ENCODE data around the gene CCDC51. TPM values are rescaled to one million over a fixed set of nuclear protein-coding genes. Genes with fewer than 3 reads are reported as not detected.

CCDC51 gene
- polyA plus RNA-seq, 2 of the 4 experiments (the other 2 are of a cell fraction), result 19.8 to 26.7 TPM

- DNase-seq (ENCODE audit: low read depth in 1 of 2, low spot score in 1 of 2) (no peak), ATAC-seq (peak in 1 of 2 experiments; percentile 48; a peak in 4 of 6 replicates), FAIRE-seq (no peak)
- H3K4me3 ChIP-seq, result no peak overlapping the region
- H3K4me2 ChIP-seq, result no peak overlapping the region
- peaks cover 10% of the 10 kb centered on the region for H3K4me1 ChIP-seq
- H3K27ac ChIP-seq, result no peak overlapping the region
- TF ChIP-seq FOXS1 (CRISPR knock-in tag; IDR thresholded peaks at IDR 0.05) (no peak), CBX8 (IDR thresholded peaks at IDR 0.05) (no peak), TP53 (CRISPR knock-in tag; IDR thresholded peaks at IDR 0.05) (no peak), CBX2 (IDR thresholded peaks at IDR 0.05; ENCODE audit: borderline replicate concordance, low read depth) (no peak), HEYL (CRISPR knock-in tag; IDR thresholded peaks at IDR 0.05) (no peak), CEBPB (IDR thresholded peaks at IDR 0.05) (no peak), GATA3 (IDR thresholded peaks at IDR 0.05; ENCODE audit: borderline replicate concordance) (no peak), ATOH8 (CRISPR knock-in tag; IDR thresholded peaks at IDR 0.05; ENCODE audit: low read depth) (no peak), PBX3 (IDR thresholded peaks at IDR 0.05) (no peak), KDM5A (IDR thresholded peaks at IDR 0.05) (no peak), FOSL2 (IDR thresholded peaks at IDR 0.05) (no peak), FOSL2 (CRISPR knock-in tag; IDR thresholded peaks at IDR 0.05) (no peak), EHMT2 (IDR thresholded peaks at IDR 0.05; ENCODE audit: low read depth) (no peak), NFE2L2 (conservative IDR thresholded peaks at IDR 0.05; ENCODE audit: low read length) (no peak)
- TF ChIP-seq, protein P1, sequence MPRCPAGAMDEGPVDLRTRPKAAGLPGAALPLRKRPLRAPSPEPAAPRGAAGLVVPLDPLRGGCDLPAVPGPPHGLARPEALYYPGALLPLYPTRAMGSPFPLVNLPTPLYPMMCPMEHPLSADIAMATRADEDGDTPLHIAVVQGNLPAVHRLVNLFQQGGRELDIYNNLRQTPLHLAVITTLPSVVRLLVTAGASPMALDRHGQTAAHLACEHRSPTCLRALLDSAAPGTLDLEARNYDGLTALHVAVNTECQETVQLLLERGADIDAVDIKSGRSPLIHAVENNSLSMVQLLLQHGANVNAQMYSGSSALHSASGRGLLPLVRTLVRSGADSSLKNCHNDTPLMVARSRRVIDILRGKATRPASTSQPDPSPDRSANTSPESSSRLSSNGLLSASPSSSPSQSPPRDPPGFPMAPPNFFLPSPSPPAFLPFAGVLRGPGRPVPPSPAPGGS (IDR thresholded peaks at IDR 0.05), result no peak
- ChIA-PET POLR2A (interaction anchor here (0.8 kb wide), 1 partner anchor 98 kb away, joined by 3 read pairs; no protein-coding TSS in a partner anchor), CTCF (interaction anchor here (0.9 to 31.5 kb wide), 16 partner anchors 9 to 166 kb away, joined by 3 to 488 read pairs (median 4); partner anchors contain the start of genes ATRIP and PLXNB1)
- no peaks in the 10 kb centered on the region for H3K9me3 ChIP-seq
- 66% methylated on average over 4 of the region's 4 CpGs for WGBS (ENCODE audit: missing lambda C conversion rate)
Observed at GRCh38 chr3:48399387-48400172, 40.3 kb downstream of the CCDC51 start.

- ATAC-seq (peak in 1 of 2 experiments; percentile 12; a peak in 2 of 6 replicates), FAIRE-seq (no peak), DNase-seq (ENCODE audit: low read depth in 1 of 2, low spot score in 1 of 2) (no peak)
- peaks cover 10% of the 10 kb centered on the region for H3K4me1 ChIP-seq
- CTCF ChIA-PET, result interaction anchor here (0.9 to 31.5 kb wide), 5 partner anchors 9 to 165 kb away, joined by 3 to 488 read pairs (median 13); partner anchors contain the start of gene PLXNB1
- 74% methylated on average over 8 of the region's 11 CpGs for WGBS (ENCODE audit: missing lambda C conversion rate)
- no peaks in the 10 kb centered on the region for H3K9me3 ChIP-seq
- TF ChIP-seq EHMT2 (IDR thresholded peaks at IDR 0.05; ENCODE audit: low read depth) (no peak), ATOH8 (CRISPR knock-in tag; IDR thresholded peaks at IDR 0.05; ENCODE audit: low read depth) (no peak), RAD21 (conservative IDR thresholded peaks at IDR 0.05 in 1 of 2, IDR thresholded peaks at IDR 0.05 in 1 of 2) (no peak)
- TF ChIP-seq, protein P2, sequence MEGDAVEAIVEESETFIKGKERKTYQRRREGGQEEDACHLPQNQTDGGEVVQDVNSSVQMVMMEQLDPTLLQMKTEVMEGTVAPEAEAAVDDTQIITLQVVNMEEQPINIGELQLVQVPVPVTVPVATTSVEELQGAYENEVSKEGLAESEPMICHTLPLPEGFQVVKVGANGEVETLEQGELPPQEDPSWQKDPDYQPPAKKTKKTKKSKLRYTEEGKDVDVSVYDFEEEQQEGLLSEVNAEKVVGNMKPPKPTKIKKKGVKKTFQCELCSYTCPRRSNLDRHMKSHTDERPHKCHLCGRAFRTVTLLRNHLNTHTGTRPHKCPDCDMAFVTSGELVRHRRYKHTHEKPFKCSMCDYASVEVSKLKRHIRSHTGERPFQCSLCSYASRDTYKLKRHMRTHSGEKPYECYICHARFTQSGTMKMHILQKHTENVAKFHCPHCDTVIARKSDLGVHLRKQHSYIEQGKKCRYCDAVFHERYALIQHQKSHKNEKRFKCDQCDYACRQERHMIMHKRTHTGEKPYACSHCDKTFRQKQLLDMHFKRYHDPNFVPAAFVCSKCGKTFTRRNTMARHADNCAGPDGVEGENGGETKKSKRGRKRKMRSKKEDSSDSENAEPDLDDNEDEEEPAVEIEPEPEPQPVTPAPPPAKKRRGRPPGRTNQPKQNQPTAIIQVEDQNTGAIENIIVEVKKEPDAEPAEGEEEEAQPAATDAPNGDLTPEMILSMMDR (IDR thresholded peaks at IDR 0.05), result no peak
- no peak overlapping the region for H3K27ac ChIP-seq
- no peak overlapping the region for H3K4me2 ChIP-seq
- H3K4me3 ChIP-seq, result no peak overlapping the region
- POLR2A ChIA-PET, result interaction anchor here (0.8 kb wide), 1 partner anchor 97 kb away, joined by 3 read pairs; no protein-coding TSS in a partner anchor
Observed at GRCh38 chr3:48398701-48399386, 41.1 kb downstream of the CCDC51 start.

Data from A549 (cell line).